Stimulated activated naive CD4-positive, alpha-beta T cell treated with Interleukin-2 at 50 U/mL for 16 hours (primary cell): ENCODE measurements around the gene ODF4.

Experiments
- DNase-seq: peaks from one replicate; lab custom pipeline; 2025; lab: John Stamatoyannopoulos, UW

The ODF4 gene

GRCh38 chr17:8339540-8339939 is at the start of gene ODF4:
Gene ODF4, plus strand, starts transcription at chr17:8339840. Its CDS starts 212 bp downstream, at chr17:8340052.
- DNase-seq: no peak

- DNase-seq: no peak
Observed at GRCh38 chr17:8290043-8290442, 49.6 kb upstream of the ODF4 start.

GRCh38 chr17:8292639-8293395 is 46.8 kb upstream of the ODF4 start:
- no peak for DNase-seq

- DNase-seq: no peak
Observed at GRCh38 chr17:8294361-8294760, 45.3 kb upstream of the ODF4 start.

- no peak for DNase-seq
Observed at GRCh38 chr17:8294814-8295316, 44.8 kb upstream of the ODF4 start.

GRCh38 chr17:8300226-8300625 is 39.4 kb upstream of the ODF4 start:
- no peak for DNase-seq

GRCh38 chr17:8300627-8301242 is 38.9 kb upstream of the ODF4 start:
- DNase-seq: peak; percentile 28

GRCh38 chr17:8310601-8311123 is 29.0 kb upstream of the ODF4 start:
- DNase-seq: no peak

GRCh38 chr17:8311131-8311790 is 28.4 kb upstream of the ODF4 start:
- DNase-seq: no peak

GRCh38 chr17:8312251-8312650 is 27.4 kb upstream of the ODF4 start:
- no peak for DNase-seq

- no peak for DNase-seq
Observed at GRCh38 chr17:8312726-8313600, 26.7 kb upstream of the ODF4 start.

GRCh38 chr17:8314797-8315763 is 24.6 kb upstream of the ODF4 start:
- no peak for DNase-seq

- DNase-seq: no peak
Observed at GRCh38 chr17:8315764-8316217, 23.8 kb upstream of the ODF4 start.

- DNase-seq: no peak
Observed at GRCh38 chr17:8318010-8318935, 21.4 kb upstream of the ODF4 start.

GRCh38 chr17:8320262-8320661 is 19.4 kb upstream of the ODF4 start:
- DNase-seq: no peak

- no peak for DNase-seq
Observed at GRCh38 chr17:8320990-8321389, 18.6 kb upstream of the ODF4 start.

GRCh38 chr17:8322061-8322460 is 17.6 kb upstream of the ODF4 start:
- no peak for DNase-seq

- no peak for DNase-seq
Observed at GRCh38 chr17:8324132-8324531, 15.5 kb upstream of the ODF4 start.

- DNase-seq: no peak
Observed at GRCh38 chr17:8324923-8325322, 14.7 kb upstream of the ODF4 start.
